Suprapubic skin (tissue), 3 donors: ENCODE results near the gene DIAPH1.

Experiments
- CTCF ChIP-seq, 2 donors: fragments of 200-600 bp in 1 of 2; fragments of 450-650 bp in 1 of 2; sonication (generic) in 1 of 2; IDR thresholded peaks; one replicate each; pipeline ENCODE4 v1.5.1; 2016 to 2019; ENCODE audit warnings: antibody characterized with exemption in 2 of 2, mild to moderate bottlenecking in 1 of 2, moderate library complexity in 1 of 2
- POLR2A ChIP-seq, 2 donors: fragments of 450-650 bp; IDR thresholded peaks; one replicate each; pipeline ENCODE4 v1.6.1; 2017; ENCODE audit warnings: antibody characterized with exemption in 2 of 2, mild to moderate bottlenecking in 2 of 2, moderate library complexity in 2 of 2

- TF ChIP-seq CTCF (IDR thresholded peaks at IDR 0.05) (no peak), POLR2A (IDR thresholded peaks at IDR 0.05) (no peak)
Observed at GRCh38 chr5:141623186-141623585, 4.4 kb upstream of the DIAPH1 start.
